ENCODE measurements around the gene BPTF. TPM values are rescaled to one million over a fixed set of nuclear protein-coding genes. Genes with fewer than 3 reads are reported as not detected.
"Not testable (repeated sequence)": the region's sequence is repeated elsewhere in the genome, so short reads cannot be mapped to it uniquely, and the experiment has no call there.

Gene BPTF
- total RNA-seq, 1 donor from 2014 or later = 96.9 TPM

DNA sequence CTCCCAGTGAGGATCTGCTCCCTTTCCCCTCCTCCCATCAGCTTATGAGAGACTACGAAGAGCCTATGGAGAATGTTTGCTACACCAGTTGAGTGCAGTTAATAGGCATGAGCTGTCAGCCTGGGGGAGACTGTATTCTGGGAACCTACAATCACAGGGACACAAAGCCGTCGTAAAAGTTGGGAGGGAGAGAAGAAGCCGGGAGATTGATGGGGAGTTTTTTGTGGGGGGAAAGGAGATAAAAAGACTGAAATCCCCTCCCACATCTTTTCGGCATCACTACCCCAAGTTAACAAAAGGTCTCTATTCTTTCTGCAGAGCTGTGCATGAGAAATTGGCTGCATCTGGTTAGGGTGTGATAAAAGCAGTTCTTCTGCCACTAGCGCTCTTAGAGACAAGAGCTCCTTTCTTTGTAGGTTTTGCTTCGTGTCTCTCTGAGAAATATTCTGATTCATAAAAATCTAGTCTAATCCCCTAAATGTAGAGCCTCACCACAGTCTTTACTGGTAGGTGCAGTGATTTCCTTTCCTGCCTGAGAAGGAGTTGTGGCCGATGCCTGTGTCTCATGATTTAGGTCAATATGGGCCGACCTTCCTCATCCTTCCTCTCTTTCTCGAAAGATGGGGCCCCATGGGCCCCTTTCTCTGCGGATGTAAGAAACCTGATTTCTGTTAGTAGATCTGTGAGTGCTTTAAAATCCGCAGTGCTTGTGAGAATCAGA, 77.4 kb downstream of the BPTF start:
- Histone ChIP-seq H3K9me3 (no peaks in the 10 kb centered on the region), H3K36me3 (peaks cover 96% of the 10 kb centered on the region), H3K27ac (no peak overlapping the region), H3K27me3 (ENCODE audit: low read depth) (no peaks in the 10 kb centered on the region), H3K4me1 (no peaks in the 10 kb centered on the region), H3K4me3 (no peak overlapping the region)
- intact Hi-C loops (cut with DNase I) = no loop called here
- TF ChIP-seq CTCF (IDR thresholded peaks at IDR 0.05) = no peak
- no peak for DNase-seq
- no peak for ATAC-seq

GRCh38 chr17:67905298-67905697, 80.0 kb downstream of the BPTF start:
- H3K4me1 ChIP-seq; intact Hi-C loops (cut with DNase I); H3K27me3 ChIP-seq (ENCODE audit: low read depth); H3K27ac ChIP-seq; DNase-seq; H3K9me3 ChIP-seq; ATAC-seq; H3K4me3 ChIP-seq: not testable (repeated sequence)
- H3K36me3 ChIP-seq = peaks cover 96% of the 10 kb centered on the region

GRCh38 chr17:67910117-67910803, 85.0 kb downstream of the BPTF start:
- H3K36me3 ChIP-seq = peaks cover 98% of the 10 kb centered on the region
- ATAC-seq; H3K4me1 ChIP-seq; intact Hi-C loops (cut with DNase I); H3K27ac ChIP-seq; DNase-seq; H3K9me3 ChIP-seq; H3K4me3 ChIP-seq; H3K27me3 ChIP-seq (ENCODE audit: low read depth): not testable (repeated sequence)

DNA sequence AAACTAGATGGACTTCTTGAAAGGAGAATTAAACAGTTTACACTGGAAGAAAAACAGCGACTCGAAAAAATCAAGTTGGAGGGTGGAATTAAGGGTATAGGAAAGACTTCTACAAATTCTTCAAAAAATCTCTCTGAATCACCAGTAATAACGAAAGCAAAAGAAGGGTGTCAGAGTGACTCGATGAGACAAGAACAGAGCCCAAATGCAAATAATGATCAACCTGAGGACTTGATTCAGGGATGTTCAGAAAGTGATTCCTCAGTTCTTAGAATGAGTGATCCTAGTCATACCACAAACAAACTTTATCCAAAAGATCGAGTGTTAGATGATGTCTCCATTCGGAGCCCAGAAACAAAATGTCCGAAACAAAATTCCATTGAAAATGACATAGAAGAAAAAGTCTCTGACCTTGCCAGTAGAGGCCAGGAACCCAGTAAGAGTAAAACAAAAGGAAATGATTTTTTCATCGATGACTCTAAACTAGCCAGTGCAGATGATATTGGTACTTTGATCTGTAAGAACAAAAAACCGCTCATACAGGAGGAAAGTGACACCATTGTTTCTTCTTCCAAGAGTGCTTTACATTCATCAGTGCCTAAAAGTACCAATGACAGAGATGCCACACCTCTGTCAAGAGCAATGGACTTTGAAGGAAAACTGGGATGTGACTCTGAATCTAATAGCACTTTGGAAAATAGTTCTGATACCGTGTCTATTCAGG, 85.9 kb downstream of the BPTF start:
- H3K36me3 ChIP-seq = peaks cover 98% of the 10 kb centered on the region
- DNase-seq (no peak), ATAC-seq (no peak)
- H3K4me1 ChIP-seq = no peaks in the 10 kb centered on the region
- TF ChIP-seq CTCF (IDR thresholded peaks at IDR 0.05) = no peak
- H3K27me3 ChIP-seq (ENCODE audit: low read depth) = no peaks in the 10 kb centered on the region
- intact Hi-C loops (cut with DNase I) = no loop called here
- H3K9me3 ChIP-seq = no peaks in the 10 kb centered on the region
- H3K4me3 ChIP-seq = no peak overlapping the region
- no peak overlapping the region for H3K27ac ChIP-seq

GRCh38 chr17:67912088-67912487, 86.8 kb downstream of the BPTF start:
- no peaks in the 10 kb centered on the region for H3K27me3 ChIP-seq (ENCODE audit: low read depth)
- TF ChIP-seq CTCF (IDR thresholded peaks at IDR 0.05) = no peak
- H3K36me3 ChIP-seq = peaks cover 94% of the 10 kb centered on the region
- ATAC-seq = no peak
- intact Hi-C loops (cut with DNase I) = no loop called here
- H3K27ac ChIP-seq = no peak overlapping the region
- no peaks in the 10 kb centered on the region for H3K4me1 ChIP-seq
- H3K4me3 ChIP-seq = no peak overlapping the region
- no peaks in the 10 kb centered on the region for H3K9me3 ChIP-seq
- DNase-seq = no peak

DNA sequence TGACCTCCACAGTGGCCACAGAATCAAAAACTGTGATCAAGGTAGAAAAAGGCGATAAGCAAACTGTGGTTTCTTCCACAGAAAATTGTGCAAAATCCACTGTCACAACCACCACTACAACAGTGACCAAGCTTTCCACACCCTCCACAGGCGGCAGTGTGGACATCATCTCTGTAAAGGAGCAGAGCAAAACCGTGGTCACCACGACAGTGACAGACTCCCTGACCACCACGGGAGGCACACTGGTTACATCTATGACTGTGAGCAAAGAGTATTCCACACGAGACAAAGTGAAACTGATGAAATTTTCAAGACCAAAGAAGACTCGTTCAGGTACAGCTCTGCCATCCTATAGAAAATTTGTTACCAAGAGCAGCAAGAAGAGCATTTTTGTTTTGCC, 87.4 kb downstream of the BPTF start:
- intact Hi-C loops (cut with DNase I) = no loop called here
- no peak for TF ChIP-seq CTCF (IDR thresholded peaks at IDR 0.05)
- no peak for ATAC-seq
- no peaks in the 10 kb centered on the region for H3K4me1 ChIP-seq
- no peak overlapping the region for H3K27ac ChIP-seq
- no peaks in the 10 kb centered on the region for H3K27me3 ChIP-seq (ENCODE audit: low read depth)
- no peaks in the 10 kb centered on the region for H3K9me3 ChIP-seq
- H3K4me3 ChIP-seq = no peak overlapping the region
- peaks cover 89% of the 10 kb centered on the region for H3K36me3 ChIP-seq
- no peak for DNase-seq

All from lower lobe of right lung (tissue), 2 donors.